Measurements from ENCODE around the gene SORCS2.

Gene SORCS2

GRCh38 chr4:7642741-7643458 is 450.6 kb downstream of the SORCS2 start:
- H3K4me3 ChIP-seq (ENCODE audit: low read depth in 1 of 2, low read length in 2 of 2) = no peak overlapping the region
- no peak overlapping the region for H3K4me2 ChIP-seq (ENCODE audit: insufficient read depth, low read length)
- no peak for ATAC-seq (ENCODE audit: insufficient read depth, low read depth)
- H3K9me3 ChIP-seq (ENCODE audit: insufficient read depth, low read length, severe bottlenecking) = no peaks in the 10 kb centered on the region
- no peak for DNase-seq
- no peaks in the 10 kb centered on the region for H3K27me3 ChIP-seq (ENCODE audit: insufficient read depth, low read length, poor library complexity)
- H3K36me3 ChIP-seq (ENCODE audit: insufficient read depth, low read length) = no peaks in the 10 kb centered on the region
- no peak overlapping the region for H2AFZ ChIP-seq (ENCODE audit: low read depth, low read length)
- no peak overlapping the region for H3K9ac ChIP-seq (ENCODE audit: low read depth, low read length)
- no peak overlapping the region for H3K27ac ChIP-seq (ENCODE audit: low read length)
- no peaks in the 10 kb centered on the region for H3K79me2 ChIP-seq (ENCODE audit: insufficient read depth, low read length)
- TF ChIP-seq EZH2 (IDR thresholded peaks at IDR 0.05; ENCODE audit: borderline replicate concordance, low read depth, low read length, severe bottlenecking) = no peak
- TF ChIP-seq CTCF (IDR thresholded peaks at IDR 0.05; ENCODE audit: borderline replicate concordance, extremely low read depth, low read length, poor library complexity, severe bottlenecking) = no peak
- H3K4me1 ChIP-seq (ENCODE audit: insufficient read depth, low read length) = no peaks in the 10 kb centered on the region
- H4K20me1 ChIP-seq (ENCODE audit: insufficient read depth, low read length) = no peaks in the 10 kb centered on the region

- no peak overlapping the region for H3K4me2 ChIP-seq (ENCODE audit: insufficient read depth, low read length)
- no peaks in the 10 kb centered on the region for H3K27me3 ChIP-seq (ENCODE audit: insufficient read depth, low read length, poor library complexity)
- H3K4me1 ChIP-seq (ENCODE audit: insufficient read depth, low read length) = no peaks in the 10 kb centered on the region
- H3K9me3 ChIP-seq (ENCODE audit: insufficient read depth, low read length, severe bottlenecking) = no peaks in the 10 kb centered on the region
- no peak for ATAC-seq (ENCODE audit: insufficient read depth, low read depth)
- H3K36me3 ChIP-seq (ENCODE audit: insufficient read depth, low read length) = no peaks in the 10 kb centered on the region
- H2AFZ ChIP-seq (ENCODE audit: low read depth, low read length) = no peak overlapping the region
- no peak overlapping the region for H3K27ac ChIP-seq (ENCODE audit: low read length)
- no peak for DNase-seq
- H3K9ac ChIP-seq (ENCODE audit: low read depth, low read length) = no peak overlapping the region
- no peak overlapping the region for H3K4me3 ChIP-seq (ENCODE audit: low read depth in 1 of 2, low read length in 2 of 2)
- H3K79me2 ChIP-seq (ENCODE audit: insufficient read depth, low read length) = no peaks in the 10 kb centered on the region
- TF ChIP-seq EZH2 (IDR thresholded peaks at IDR 0.05; ENCODE audit: borderline replicate concordance, low read depth, low read length, severe bottlenecking) (no peak), CTCF (IDR thresholded peaks at IDR 0.05; ENCODE audit: borderline replicate concordance, extremely low read depth, low read length, poor library complexity, severe bottlenecking) (no peak)
- H4K20me1 ChIP-seq (ENCODE audit: insufficient read depth, low read length) = no peaks in the 10 kb centered on the region
Observed at GRCh38 chr4:7645158-7645557, 452.8 kb downstream of the SORCS2 start.

DNA sequence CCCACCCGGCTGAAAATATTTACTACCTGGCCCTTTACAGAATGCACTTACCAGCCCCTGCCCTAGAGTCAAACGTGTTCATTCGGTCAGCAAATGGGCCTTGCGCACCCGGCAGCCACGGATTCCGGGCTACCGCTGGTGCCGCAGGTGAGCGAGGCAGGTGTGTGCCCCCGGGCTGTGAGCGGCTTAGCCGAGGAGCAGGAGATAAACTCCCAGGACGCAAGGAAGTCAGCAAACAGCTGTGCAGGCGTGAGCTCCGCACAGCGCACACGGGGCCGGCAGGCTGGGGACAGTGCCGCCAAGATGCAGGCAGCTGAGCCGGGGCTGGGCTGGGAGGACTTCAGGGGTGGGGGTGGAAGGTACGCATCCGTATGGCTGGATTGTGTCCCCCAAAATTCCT is 453.6 kb downstream of the SORCS2 start:
- H3K27ac ChIP-seq (ENCODE audit: low read length) = no peak overlapping the region
- no peaks in the 10 kb centered on the region for H4K20me1 ChIP-seq (ENCODE audit: insufficient read depth, low read length)
- no peak overlapping the region for H2AFZ ChIP-seq (ENCODE audit: low read depth, low read length)
- H3K4me2 ChIP-seq (ENCODE audit: insufficient read depth, low read length) = no peak overlapping the region
- H3K27me3 ChIP-seq (ENCODE audit: insufficient read depth, low read length, poor library complexity) = no peaks in the 10 kb centered on the region
- no peak for TF ChIP-seq EZH2 (IDR thresholded peaks at IDR 0.05; ENCODE audit: borderline replicate concordance, low read depth, low read length, severe bottlenecking)
- no peak for TF ChIP-seq CTCF (IDR thresholded peaks at IDR 0.05; ENCODE audit: borderline replicate concordance, extremely low read depth, low read length, poor library complexity, severe bottlenecking)
- H3K9me3 ChIP-seq (ENCODE audit: insufficient read depth, low read length, severe bottlenecking) = no peaks in the 10 kb centered on the region
- H3K4me3 ChIP-seq (ENCODE audit: low read depth in 1 of 2, low read length in 2 of 2) = no peak overlapping the region
- H3K79me2 ChIP-seq (ENCODE audit: insufficient read depth, low read length) = no peaks in the 10 kb centered on the region
- no peak overlapping the region for H3K9ac ChIP-seq (ENCODE audit: low read depth, low read length)
- ATAC-seq (ENCODE audit: insufficient read depth, low read depth) (no peak), DNase-seq (no peak)
- no peaks in the 10 kb centered on the region for H3K36me3 ChIP-seq (ENCODE audit: insufficient read depth, low read length)
- no peaks in the 10 kb centered on the region for H3K4me1 ChIP-seq (ENCODE audit: insufficient read depth, low read length)
